Prostate gland (tissue), 2 donors: ENCODE data around the gene MAP4K1. TPM values are rescaled to one million over a fixed set of nuclear protein-coding genes. Genes with fewer than 3 reads are reported as not detected.
A peak's percentile ranks its signal among the peaks of the same experiment; 100 is the strongest.

Experiments used
- DNase-seq: peaks from one replicate; pipeline ENCODE4 v3.0.0-alpha.2; 2019; ENCODE audit warnings: low spot score
- H3K27ac ChIP-seq, 2 donors: fragments of 200-600 bp; sonication (generic); 2 replicates each; pipeline ENCODE4 v1.5.1; 2017 to 2019
- H3K27me3 ChIP-seq: fragments of 200-600 bp; sonication (generic); replicated peaks from 2 replicates; pipeline ENCODE4 v1.5.1; 2019; ENCODE audit not compliant: insufficient read depth
- H3K36me3 ChIP-seq, 2 donors: fragments of 200-600 bp; sonication (generic); 1 replicate in 1 of 2; 2 replicates in 1 of 2; pipeline versions ENCODE4 v1.5.1 to v1.8.1; 2017 to 2019
- H3K4me1 ChIP-seq: fragments of 200-600 bp; sonication (generic); replicated peaks from 2 replicates; pipeline ENCODE4 v1.5.1; 2019
- H3K4me3 ChIP-seq, 2 donors: fragments of 200-600 bp; sonication (generic); 2 replicates each; pipeline ENCODE4 v1.5.1; 2017 to 2019
- H3K9me3 ChIP-seq: fragments of 200-600 bp; sonication (generic); 2 replicates; pipeline ENCODE4 v1.5.1; 2017
- CTCF ChIP-seq, 4 experiments: fragments of 200-600 bp in 2 of 4; fragments of 450-650 bp in 2 of 4; sonication (generic) in 2 of 4; IDR thresholded peaks; 1 replicate in 3 of 4; 2 replicates in 1 of 4; pipeline ENCODE4 v1.5.1; 2016 to 2019; ENCODE audit warnings: antibody characterized with exemption in 4 of 4, mild to moderate bottlenecking in 2 of 4, moderate library complexity in 2 of 4
- POLR2A ChIP-seq: fragments of 450-650 bp; IDR thresholded peaks from one replicate; pipeline ENCODE4 v1.6.1; 2016; ENCODE audit warnings: antibody characterized with exemption, mild to moderate bottlenecking
- POLR2AphosphoS5 ChIP-seq: sonication (generic); formaldehyde crosslinking; IDR thresholded peaks from one replicate; pipeline ENCODE4 v1.6.1; 2017; ENCODE audit warnings: antibody characterized with exemption
- WGBS: methylation state at CpG from one replicate; pipeline ENCODE4 v1.1.5; 2018; 5-methylcytosine and 5-hydroxymethylcytosine counted together
- intact Hi-C: fragments of 100-400 bp; cut with DNase I; formaldehyde crosslinking; loops from one replicate; pipeline ENCODE4 v1.14.2; 2022
- total RNA-seq, 2 donors: library from RNA; depleted of rRNA; stranded (reverse); fragments of >200 nt; gene quantifications; one replicate each; pipeline ENCODE4 v1.1.0, GENCODE V29; 2016

The MAP4K1 gene
- total RNA-seq, 2 donors from 2014 or later = 1.6 to 14.1 TPM

- intact Hi-C loops = no loop called here
- no peak overlapping the region for H3K4me3 ChIP-seq
- DNase-seq = no peak
- 79% methylated on average over 5 of the region's 5 CpGs for WGBS
- TF ChIP-seq POLR2AphosphoS5 (no peak), CTCF (IDR thresholded peaks at IDR 0.05) (no peak), POLR2A (no peak)
- H3K27ac ChIP-seq = no peak overlapping the region
- H3K36me3 ChIP-seq = no peaks in the 10 kb centered on the region
- H3K9me3 ChIP-seq = no peaks in the 10 kb centered on the region
- no peaks in the 10 kb centered on the region for H3K27me3 ChIP-seq
- H3K4me1 ChIP-seq = no peaks in the 10 kb centered on the region
Observed at GRCh38 chr19:38549061-38549460, 68.7 kb downstream of the MAP4K1 start.

- H3K9me3 ChIP-seq = no peaks in the 10 kb centered on the region
- no peak for TF ChIP-seq CTCF (IDR thresholded peaks at IDR 0.05)
- TF ChIP-seq POLR2A = no peak
- no peak for TF ChIP-seq POLR2AphosphoS5
- 88% methylated on average over 5 of the region's 5 CpGs for WGBS
- no peaks in the 10 kb centered on the region for H3K4me1 ChIP-seq
- no peak for DNase-seq
- H3K36me3 ChIP-seq = no peaks in the 10 kb centered on the region
- H3K27me3 ChIP-seq = no peaks in the 10 kb centered on the region
- H3K27ac ChIP-seq = no peak overlapping the region
- H3K4me3 ChIP-seq = no peak overlapping the region
- intact Hi-C loops = no loop called here
Observed at GRCh38 chr19:38547421-38547820, 70.3 kb downstream of the MAP4K1 start.

GRCh38 chr19:38545596-38545995 lies 72.2 kb downstream of the MAP4K1 start:
- H3K27me3 ChIP-seq = no peaks in the 10 kb centered on the region
- H3K4me3 ChIP-seq = no peak overlapping the region
- H3K4me1 ChIP-seq = no peaks in the 10 kb centered on the region
- H3K36me3 ChIP-seq = no peaks in the 10 kb centered on the region
- H3K27ac ChIP-seq = no peak overlapping the region
- 92% methylated on average over 8 of the region's 8 CpGs for WGBS
- intact Hi-C loops = no loop called here
- DNase-seq = no peak
- TF ChIP-seq POLR2AphosphoS5 (no peak), CTCF (IDR thresholded peaks at IDR 0.05) (no peak), POLR2A (no peak)
- H3K9me3 ChIP-seq = no peaks in the 10 kb centered on the region

DNA sequence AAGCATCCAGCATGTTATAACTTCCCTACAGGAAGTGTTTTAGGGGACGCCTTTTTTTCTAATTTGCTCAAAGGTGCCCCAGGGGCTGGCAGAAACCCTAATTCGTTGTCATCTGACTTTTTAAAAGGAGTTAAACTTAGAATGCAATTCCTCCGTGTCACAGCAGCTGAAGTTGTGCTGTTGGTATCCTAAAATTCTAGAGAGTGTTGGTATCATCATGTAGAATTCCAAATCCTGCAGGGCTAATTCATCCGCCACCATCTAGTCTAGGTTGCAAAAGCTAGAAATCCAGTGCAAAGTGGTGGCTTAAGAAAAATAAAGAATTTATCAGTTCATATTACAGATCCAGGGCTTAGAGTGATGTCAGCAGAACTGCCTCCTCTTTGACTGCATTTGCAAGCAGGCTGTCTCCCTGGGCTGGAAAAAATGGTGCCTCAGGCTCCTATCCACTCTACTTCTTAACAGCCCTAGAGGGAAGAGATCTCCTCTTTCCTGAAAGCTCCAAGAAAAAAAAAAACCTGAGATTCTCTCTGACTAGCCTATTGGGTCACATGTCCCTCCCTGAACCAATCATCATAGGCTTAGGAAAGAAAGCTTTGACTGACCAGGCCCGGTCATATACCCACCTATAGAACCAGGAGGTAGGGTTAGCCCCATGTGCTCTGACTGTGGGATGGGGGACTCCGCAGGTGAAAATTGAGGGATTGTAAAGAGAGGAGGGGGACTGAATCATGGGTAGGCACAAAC lies 73.0 kb downstream of the MAP4K1 start:
- Histone ChIP-seq H3K36me3 (no peaks in the 10 kb centered on the region), H3K4me1 (no peaks in the 10 kb centered on the region), H3K27ac (no peak overlapping the region), H3K4me3 (no peak overlapping the region), H3K9me3 (no peaks in the 10 kb centered on the region), H3K27me3 (no peaks in the 10 kb centered on the region)
- WGBS = 48% methylated on average over 6 of the region's 6 CpGs
- TF ChIP-seq POLR2AphosphoS5 (peak; percentile 16), POLR2A (no peak), CTCF (IDR thresholded peaks at IDR 0.05) (no peak)
- peak; percentile 20 for DNase-seq
- intact Hi-C loops = no loop called here

GRCh38 chr19:38543807-38544568 lies 73.8 kb downstream of the MAP4K1 start:
- no peak overlapping the region for H3K4me3 ChIP-seq
- no peaks in the 10 kb centered on the region for H3K27me3 ChIP-seq
- no peak for TF ChIP-seq POLR2A
- peak in 3 of 4 experiments; percentile 31 to 68 (median 61) for TF ChIP-seq CTCF (IDR thresholded peaks at IDR 0.05)
- WGBS = 64% methylated on average over 21 of the region's 21 CpGs
- DNase-seq = no peak
- intact Hi-C loops = no loop called here
- no peaks in the 10 kb centered on the region for H3K4me1 ChIP-seq
- H3K27ac ChIP-seq = no peak overlapping the region
- no peaks in the 10 kb centered on the region for H3K9me3 ChIP-seq
- no peaks in the 10 kb centered on the region for H3K36me3 ChIP-seq
